ENCODE data around the gene BSN.
"Not testable (repeated sequence)": the region's sequence is repeated elsewhere in the genome, so short reads cannot be mapped to it uniquely, and the experiment has no call there.

The BSN gene

GRCh38 chr3:49695350-49696015 is 141.2 kb downstream of the BSN start:
- not testable (repeated sequence) for ATAC-seq, DNase-seq

GRCh38 chr3:49699281-49699979 is 145.2 kb downstream of the BSN start:
- no peak for DNase-seq
- ATAC-seq, result no peak

- ATAC-seq, result no peak
- DNase-seq, result no peak
Measured at GRCh38 chr3:49700014-49700413, 145.7 kb downstream of the BSN start.

- DNase-seq (no peak), ATAC-seq (no peak)
Measured at GRCh38 chr3:49700453-49701128, 146.3 kb downstream of the BSN start.

- DNase-seq, result no peak
Measured at GRCh38 chr3:49701388-49702077, 147.3 kb downstream of the BSN start.

GRCh38 chr3:49702672-49703071 is 148.4 kb downstream of the BSN start:
- ATAC-seq (no peak), DNase-seq (no peak)

More at GRCh38 chr3:49701388-49702077, 147.3 kb downstream of the BSN start:
- no peak for ATAC-seq

- ATAC-seq, result peak; percentile 84
- DNase-seq, result peak; percentile 66
Measured at GRCh38 chr3:49703443-49703927, 149.2 kb downstream of the BSN start.

GRCh38 chr3:49703956-49704355 is 149.7 kb downstream of the BSN start:
- no peak for ATAC-seq
- DNase-seq, result no peak

GRCh38 chr3:49704629-49705028 is 150.4 kb downstream of the BSN start:
- no peak for ATAC-seq
- DNase-seq, result no peak

- DNase-seq, result no peak
- ATAC-seq, result no peak
Measured at GRCh38 chr3:49705390-49705960, 151.2 kb downstream of the BSN start.

- no peak for DNase-seq
- no peak for ATAC-seq
Measured at GRCh38 chr3:49706456-49707112, 152.3 kb downstream of the BSN start.

GRCh38 chr3:49707113-49707480 is 152.8 kb downstream of the BSN start:
- DNase-seq, result no peak
- ATAC-seq, result no peak

GRCh38 chr3:49709852-49710251 is 155.6 kb downstream of the BSN start:
- no peak for ATAC-seq
- no peak for DNase-seq

- DNase-seq (no peak), ATAC-seq (no peak)
Measured at GRCh38 chr3:49711489-49711888, 157.2 kb downstream of the BSN start.

- no peak for DNase-seq
- no peak for ATAC-seq
Measured at GRCh38 chr3:49712166-49712565, 157.9 kb downstream of the BSN start.

- ATAC-seq (no peak), DNase-seq (no peak)
Measured at GRCh38 chr3:49712631-49713317, 158.5 kb downstream of the BSN start.

- ATAC-seq (no peak), DNase-seq (no peak)
Measured at GRCh38 chr3:49713336-49714105, 159.2 kb downstream of the BSN start.

GRCh38 chr3:49714728-49715550 is 160.7 kb downstream of the BSN start:
- DNase-seq, result no peak

GRCh38 chr3:49715611-49716121 is 161.4 kb downstream of the BSN start:
- no peak for ATAC-seq
- no peak for DNase-seq

More at GRCh38 chr3:49714728-49715550, 160.7 kb downstream of the BSN start:
- no peak for ATAC-seq

All from stimulated activated naive CD8-positive, alpha-beta T cell treated with anti-CD3 and anti-CD28 coated beads, Interleukin-15, Interleukin-2, amounts not matched to agents 100 U/mL and 50 U/mL, for 24 hours (primary cell).